CD4-positive, CD25-positive, alpha-beta regulatory T cell (primary cell): Measurements from ENCODE around the gene ARL4D. TPM values are rescaled to one million over a fixed set of nuclear protein-coding genes. Genes with fewer than 3 reads are reported as not detected.

Source experiments
- ATAC-seq, 2 donors: fragments of 150-1000 bp; cut with Tn5 transposase; one replicate each; pipeline ENCODE4 v1.10.0; 2021; ENCODE audit warnings: low read depth in 2 of 2, moderate number of reproducible peaks in 2 of 2, moderate library complexity in 1 of 2
- DNase-seq, 3 donors: peaks; one replicate each; pipeline versions ENCODE4 v3.0.0 to v3.0.0-alpha.2; 2012 to 2022; ENCODE audit warnings: mixed read lengths in 1 of 3
- H3K27ac ChIP-seq: one replicate; pipeline ENCODE4 v1.7.0; 2013; ENCODE audit warnings: mild to moderate bottlenecking, low read length; ENCODE audit not compliant: insufficient read depth, poor library complexity, severe bottlenecking
- H3K27me3 ChIP-seq: one replicate; pipeline ENCODE4 v1.7.0; 2013; ENCODE audit warnings: low read length; ENCODE audit not compliant: control insufficient read depth, insufficient read depth
- H3K36me3 ChIP-seq: one replicate; pipeline ENCODE4 v1.7.0; 2013; ENCODE audit warnings: mild to moderate bottlenecking, low read length, moderate library complexity; ENCODE audit not compliant: control insufficient read depth, insufficient read depth
- H3K4me1 ChIP-seq: 2 replicates; pipeline ENCODE4 v1.7.0; 2013; ENCODE audit warnings: mild to moderate bottlenecking, low read length; ENCODE audit not compliant: insufficient read depth, control insufficient read depth, poor library complexity, severe bottlenecking
- H3K4me3 ChIP-seq: one replicate; pipeline ENCODE4 v1.7.0; 2013; ENCODE audit warnings: low read depth, mild to moderate bottlenecking, low read length, moderate library complexity
- H3K9me3 ChIP-seq, 2 experiments: 1 replicate in 1 of 2; 2 replicates in 1 of 2; pipeline ENCODE4 v1.7.0; 2013; ENCODE audit warnings: low read length in 2 of 2, mild to moderate bottlenecking in 1 of 2, moderate library complexity in 1 of 2; ENCODE audit not compliant: control insufficient read depth in 2 of 2
- H3K27ac Mint-ChIP-seq, 3 donors: one replicate each; pipeline ENCODE4 v1.8.0; 2020 to 2022; ENCODE audit warnings: mild to moderate bottlenecking in 3 of 3, mixed read lengths in 3 of 3, moderate library complexity in 2 of 3
- H3K27me3 Mint-ChIP-seq: one replicate; pipeline ENCODE4 v1.8.0; 2022; ENCODE audit warnings: mild to moderate bottlenecking, mixed read lengths
- H3K36me3 Mint-ChIP-seq: one replicate; pipeline ENCODE4 v1.8.0; 2020; ENCODE audit warnings: mixed read lengths
- H3K4me1 Mint-ChIP-seq, 4 donors: one replicate each; pipeline ENCODE4 v1.8.0; 2020 to 2022; ENCODE audit warnings: mixed read lengths in 4 of 4, mild to moderate bottlenecking in 1 of 4
- H3K4me3 Mint-ChIP-seq, 4 donors: one replicate each; pipeline ENCODE4 v1.8.0; 2020 to 2022; ENCODE audit warnings: mild to moderate bottlenecking in 4 of 4, mixed read lengths in 4 of 4, moderate library complexity in 3 of 4
- H3K9me3 Mint-ChIP-seq, 7 donors: one replicate each; pipeline ENCODE4 v1.8.0; 2020 to 2022; ENCODE audit warnings: mixed read lengths in 7 of 7, mild to moderate bottlenecking in 3 of 7, moderate library complexity in 2 of 7
- polyA plus RNA-seq, 4 donors: library from polyadenylated mRNA; unstranded; fragments of 300-500 nt; fragmentation: Illumina TruSeq; gene quantifications; one replicate each; pipeline ENCODE4 v1.2.3, GENCODE V29; 2021
- total RNA-seq: library from RNA; stranded (reverse); gene quantifications from one replicate; pipeline ENCODE4 v1.2.3, GENCODE V29; 2022

Gene ARL4D
- total and polyA plus RNA-seq, 5 donors from 2014 or later, result 1.3 to 4.1 (median 1.7) TPM

GRCh38 chr17:43423777-43424455 lies 25.1 kb downstream of the ARL4D start:
- H3K27me3 Mint-ChIP-seq, result peaks cover 32% of the 10 kb centered on the region
- peaks cover 3% of the 10 kb centered on the region for H3K27me3 ChIP-seq
- H3K9me3 Mint-ChIP-seq, result no peaks in the 10 kb centered on the region
- no peak overlapping the region for H3K27ac ChIP-seq
- H3K4me1 ChIP-seq, result no peaks in the 10 kb centered on the region
- H3K4me3 Mint-ChIP-seq, result no peak overlapping the region
- no peaks in the 10 kb centered on the region for H3K36me3 Mint-ChIP-seq
- DNase-seq (no peak), ATAC-seq (no peak)
- H3K4me1 Mint-ChIP-seq, result no peaks in the 10 kb centered on the region
- no peak overlapping the region for H3K27ac Mint-ChIP-seq
- H3K36me3 ChIP-seq, result no peaks in the 10 kb centered on the region
- no peaks in the 10 kb centered on the region for H3K9me3 ChIP-seq
- H3K4me3 ChIP-seq, result no peak overlapping the region

DNA sequence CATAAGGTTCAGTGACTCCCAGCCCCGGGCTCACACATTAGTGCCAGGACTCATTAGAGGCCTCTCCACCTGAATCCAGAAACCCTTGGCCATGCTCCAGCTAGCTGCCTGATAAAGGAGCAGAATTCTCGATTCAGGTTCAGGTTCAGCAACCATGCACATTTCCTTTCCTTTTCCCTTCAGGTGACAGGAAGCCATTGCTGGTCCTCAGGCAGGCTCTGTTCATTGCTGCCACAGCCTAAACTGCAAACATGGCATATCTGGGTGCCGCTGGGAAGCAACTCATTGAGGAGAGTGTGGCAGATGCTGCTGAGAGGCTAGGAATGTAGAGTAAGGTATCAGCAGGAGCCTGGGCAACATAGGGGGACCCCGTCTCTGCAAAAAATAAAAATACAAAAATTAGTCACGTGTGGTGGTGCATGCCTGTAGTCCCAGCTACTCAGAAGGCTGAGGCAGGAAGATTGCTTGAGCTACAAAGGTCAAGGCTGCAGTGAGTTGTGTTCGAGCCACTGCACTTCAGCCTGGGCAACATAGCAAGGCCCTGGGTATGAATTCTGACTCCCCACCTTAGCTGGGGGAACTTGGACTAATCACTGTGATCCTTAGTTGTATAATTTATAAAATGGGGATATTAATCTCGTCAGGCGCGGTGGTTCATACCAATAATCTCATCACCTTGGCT lies 28.7 kb downstream of the ARL4D start:
- no peak for ATAC-seq
- no peaks in the 10 kb centered on the region for H3K4me1 ChIP-seq
- H3K4me3 Mint-ChIP-seq, result no peak overlapping the region
- H3K27ac ChIP-seq, result no peak overlapping the region
- H3K4me1 Mint-ChIP-seq, result peaks cover 0 to 2% (median 0%) of the 10 kb centered on the region in 4 donors
- no peak for DNase-seq
- H3K27me3 ChIP-seq, result peaks cover 7% of the 10 kb centered on the region
- no peaks in the 10 kb centered on the region for H3K36me3 ChIP-seq
- H3K9me3 ChIP-seq, result no peaks in the 10 kb centered on the region
- H3K27me3 Mint-ChIP-seq, result peaks cover 50% of the 10 kb centered on the region
- peaks cover 0 to 1% (median 0%) of the 10 kb centered on the region in 7 donors for H3K9me3 Mint-ChIP-seq
- no peak overlapping the region for H3K27ac Mint-ChIP-seq
- H3K4me3 ChIP-seq, result no peak overlapping the region
- H3K36me3 Mint-ChIP-seq, result no peaks in the 10 kb centered on the region

- H3K27me3 ChIP-seq, result peaks cover 7% of the 10 kb centered on the region
- no peak overlapping the region for H3K4me3 ChIP-seq
- no peak overlapping the region for H3K27ac Mint-ChIP-seq
- H3K9me3 Mint-ChIP-seq, result peaks cover 0 to 1% (median 0%) of the 10 kb centered on the region in 7 donors
- peaks cover 55% of the 10 kb centered on the region for H3K27me3 Mint-ChIP-seq
- H3K4me1 ChIP-seq, result no peaks in the 10 kb centered on the region
- no peaks in the 10 kb centered on the region for H3K36me3 ChIP-seq
- ATAC-seq, result no peak
- H3K4me1 Mint-ChIP-seq, result peaks cover 0 to 2% (median 0%) of the 10 kb centered on the region in 4 donors
- H3K36me3 Mint-ChIP-seq, result no peaks in the 10 kb centered on the region
- no peak overlapping the region for H3K27ac ChIP-seq
- H3K9me3 ChIP-seq, result no peaks in the 10 kb centered on the region
- no peak overlapping the region for H3K4me3 Mint-ChIP-seq
- DNase-seq, result no peak
These were observed 29.7 kb downstream of the ARL4D start for GRCh38 chr17:43428524-43428923.

DNA sequence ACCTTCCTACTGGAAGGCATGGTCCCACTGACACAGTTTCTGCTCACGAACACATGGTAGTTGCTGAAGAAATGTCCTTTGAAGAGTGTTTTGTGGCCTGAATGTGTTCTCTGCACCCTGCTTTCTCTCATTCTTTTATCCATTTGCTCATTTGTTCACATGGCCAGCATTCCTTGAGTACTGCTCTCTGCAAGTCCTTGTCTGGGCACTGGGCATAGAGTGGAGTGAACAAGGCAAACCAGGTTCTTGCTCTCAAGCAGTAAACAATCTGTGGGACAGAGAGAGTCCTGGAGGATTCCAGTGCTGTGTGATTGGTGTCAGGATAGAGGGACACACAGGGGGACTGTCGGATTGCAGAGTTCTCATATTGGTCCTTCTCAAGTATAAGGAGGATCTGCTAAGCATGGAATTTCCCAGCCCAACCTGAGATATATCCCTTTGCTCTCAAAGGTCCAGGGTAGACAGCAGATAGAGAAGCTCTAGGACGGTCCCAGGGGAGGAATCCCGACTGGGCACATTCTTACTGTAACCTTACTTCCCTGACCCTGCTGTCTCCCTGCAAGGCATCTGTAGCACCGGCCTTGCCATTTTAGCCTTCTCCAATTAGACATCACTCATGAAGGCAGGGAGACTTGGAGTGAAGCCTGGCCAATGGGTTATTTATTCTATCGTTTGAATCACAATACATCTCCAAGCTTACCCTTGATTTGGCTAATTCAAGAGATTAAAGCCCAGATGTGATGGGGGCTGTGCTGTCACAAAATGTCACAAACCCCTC lies 32.3 kb downstream of the ARL4D start:
- Histone ChIP-seq H3K27me3 (peaks cover 4% of the 10 kb centered on the region), H3K4me3 (no peak overlapping the region), H3K36me3 (no peaks in the 10 kb centered on the region), H3K9me3 (no peaks in the 10 kb centered on the region), H3K27ac (no peak overlapping the region), H3K4me1 (no peaks in the 10 kb centered on the region)
- Mint-ChIP-seq H3K4me1 (peaks cover 0 to 2% (median 0%) of the 10 kb centered on the region in 4 donors), H3K36me3 (no peaks in the 10 kb centered on the region), H3K27me3 (peaks cover 61% of the 10 kb centered on the region), H3K9me3 (peaks cover 0 to 3% (median 0%) of the 10 kb centered on the region in 7 donors), H3K27ac (no peak overlapping the region), H3K4me3 (no peak overlapping the region)
- no peak for ATAC-seq
- no peak for DNase-seq

GRCh38 chr17:43431714-43432523 lies 33.1 kb downstream of the ARL4D start:
- Histone ChIP-seq H3K27me3 (peaks cover 4% of the 10 kb centered on the region), H3K27ac (no peak overlapping the region), H3K4me3 (no peak overlapping the region), H3K4me1 (no peaks in the 10 kb centered on the region), H3K36me3 (no peaks in the 10 kb centered on the region), H3K9me3 (no peaks in the 10 kb centered on the region)
- H3K36me3 Mint-ChIP-seq, result no peaks in the 10 kb centered on the region
- H3K27me3 Mint-ChIP-seq, result peaks cover 57% of the 10 kb centered on the region
- ATAC-seq, result no peak
- H3K4me3 Mint-ChIP-seq, result no peak overlapping the region
- H3K9me3 Mint-ChIP-seq, result peaks cover 0 to 3% (median 0%) of the 10 kb centered on the region in 7 donors
- no peak overlapping the region for H3K27ac Mint-ChIP-seq
- peaks cover 0 to 2% (median 0%) of the 10 kb centered on the region in 4 donors for H3K4me1 Mint-ChIP-seq
- DNase-seq, result no peak

DNA sequence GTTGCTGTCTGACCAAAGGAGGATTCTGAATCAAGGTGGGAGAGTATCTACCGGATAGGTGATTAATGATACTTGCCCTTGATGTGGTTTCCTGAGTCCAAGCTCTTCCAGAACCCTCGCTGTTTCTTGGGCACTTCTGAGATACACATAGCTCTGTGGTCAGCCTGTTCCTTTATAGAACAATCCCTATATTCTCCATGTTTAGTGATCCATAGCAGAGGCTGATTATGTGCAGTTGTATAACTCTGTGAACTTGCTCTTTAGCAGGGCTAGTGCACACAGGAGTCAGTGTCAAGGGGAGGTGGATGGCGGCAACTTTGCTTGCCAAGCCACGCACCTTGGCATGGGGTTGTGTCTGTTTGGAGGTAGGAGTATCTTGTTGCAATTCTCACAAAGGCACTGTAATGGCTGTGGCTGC lies 36.1 kb downstream of the ARL4D start:
- Histone ChIP-seq H3K36me3 (no peaks in the 10 kb centered on the region), H3K4me1 (no peaks in the 10 kb centered on the region), H3K9me3 (no peaks in the 10 kb centered on the region), H3K4me3 (no peak overlapping the region), H3K27ac (no peak overlapping the region), H3K27me3 (peaks cover 6% of the 10 kb centered on the region)
- H3K9me3 Mint-ChIP-seq, result peaks cover 0 to 4% (median 0%) of the 10 kb centered on the region in 7 donors
- ATAC-seq (no peak), DNase-seq (no peak)
- H3K27ac Mint-ChIP-seq, result no peak overlapping the region
- H3K36me3 Mint-ChIP-seq, result no peaks in the 10 kb centered on the region
- no peak overlapping the region for H3K4me3 Mint-ChIP-seq
- peaks cover 45% of the 10 kb centered on the region for H3K27me3 Mint-ChIP-seq
- peaks cover 0 to 2% (median 0%) of the 10 kb centered on the region in 4 donors for H3K4me1 Mint-ChIP-seq

DNA sequence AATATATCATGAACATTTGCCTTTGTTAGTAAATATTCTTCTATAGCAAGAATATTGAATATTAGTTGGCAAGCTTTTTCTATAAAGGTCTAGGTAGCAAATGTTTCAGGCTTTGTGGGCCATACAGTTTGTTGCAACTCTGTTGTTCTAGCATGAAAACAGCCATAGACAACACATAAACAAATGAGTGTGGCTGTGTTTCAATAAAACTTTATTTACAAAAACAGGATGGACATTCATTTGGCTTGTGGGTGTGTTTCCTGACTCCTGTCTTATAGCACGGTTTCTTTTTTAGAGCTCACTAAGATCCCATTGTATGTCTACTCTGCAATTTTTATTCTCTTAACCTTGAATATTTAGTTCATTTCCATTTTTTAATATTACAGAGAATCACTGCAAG lies 39.0 kb downstream of the ARL4D start:
- no peaks in the 10 kb centered on the region for H3K9me3 ChIP-seq
- no peak overlapping the region for H3K27ac ChIP-seq
- Mint-ChIP-seq H3K27me3 (peaks cover 38% of the 10 kb centered on the region), H3K27ac (no peak overlapping the region), H3K4me1 (no peaks in the 10 kb centered on the region), H3K9me3 (peaks cover 0 to 3% (median 0%) of the 10 kb centered on the region in 7 donors), H3K4me3 (peak overlapping the region in 1 of 4 donors; percentile 38), H3K36me3 (no peaks in the 10 kb centered on the region)
- H3K36me3 ChIP-seq, result no peaks in the 10 kb centered on the region
- no peak overlapping the region for H3K4me3 ChIP-seq
- no peaks in the 10 kb centered on the region for H3K4me1 ChIP-seq
- ATAC-seq (no peak), DNase-seq (no peak)
- H3K27me3 ChIP-seq, result peaks cover 3% of the 10 kb centered on the region
